NCI-H1417 treated with DMSO at 0.1 percent for 48 hours (cell line): ENCODE measurements around the gene EFCAB3.
"Not testable (repeated sequence)": the region's sequence is repeated elsewhere in the genome, so short reads cannot be mapped to it uniquely, and the experiment has no call there.

Source experiments
- DNase-seq: peaks from one replicate; lab custom pipeline; 2025; lab: John Stamatoyannopoulos, UW

The EFCAB3 gene

DNA sequence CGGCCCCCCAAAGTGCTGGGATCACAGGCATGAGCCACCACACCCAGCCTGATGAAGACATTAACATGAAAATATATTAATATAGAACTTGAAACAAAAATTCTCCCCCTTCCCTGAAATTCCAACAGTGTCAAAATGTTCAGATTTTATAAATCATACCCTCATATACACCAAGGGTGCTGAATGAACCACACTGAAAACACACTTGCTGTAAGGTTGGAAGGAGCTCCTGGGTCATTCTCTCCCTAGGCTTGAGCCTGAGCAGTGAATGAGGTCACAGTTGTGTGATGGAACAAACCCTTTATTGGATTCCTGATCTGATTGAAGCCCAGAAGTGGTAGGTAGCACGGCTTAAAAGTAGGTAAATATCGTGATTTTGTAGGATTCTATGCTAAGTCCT lies at the start of gene EFCAB3:
Gene EFCAB3, plus strand, starts transcription at position 301 of the 400 bp plus-strand sequence. CDS start 2,427 bp downstream, outside the sequence.
- no peak for DNase-seq

DNA sequence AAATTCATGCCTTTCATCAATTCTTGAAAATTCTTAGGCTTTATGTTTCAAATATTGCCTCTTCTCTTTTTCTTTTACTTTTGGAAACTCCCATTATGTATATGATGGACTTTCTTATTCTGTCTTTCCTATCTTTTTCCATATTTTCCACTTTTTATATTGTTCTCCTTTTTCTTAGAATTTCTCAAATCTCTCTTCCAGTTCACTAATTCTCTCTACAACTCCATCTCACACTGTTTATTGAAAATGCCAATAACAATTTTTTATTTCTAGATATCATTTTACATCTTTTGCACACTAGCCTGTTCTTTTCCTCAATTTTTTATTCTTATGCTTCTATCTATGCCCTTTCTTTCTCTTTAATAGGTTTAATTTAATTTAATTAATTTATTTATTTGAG lies 43.8 kb upstream of the EFCAB3 start:
- no peak for DNase-seq

DNA sequence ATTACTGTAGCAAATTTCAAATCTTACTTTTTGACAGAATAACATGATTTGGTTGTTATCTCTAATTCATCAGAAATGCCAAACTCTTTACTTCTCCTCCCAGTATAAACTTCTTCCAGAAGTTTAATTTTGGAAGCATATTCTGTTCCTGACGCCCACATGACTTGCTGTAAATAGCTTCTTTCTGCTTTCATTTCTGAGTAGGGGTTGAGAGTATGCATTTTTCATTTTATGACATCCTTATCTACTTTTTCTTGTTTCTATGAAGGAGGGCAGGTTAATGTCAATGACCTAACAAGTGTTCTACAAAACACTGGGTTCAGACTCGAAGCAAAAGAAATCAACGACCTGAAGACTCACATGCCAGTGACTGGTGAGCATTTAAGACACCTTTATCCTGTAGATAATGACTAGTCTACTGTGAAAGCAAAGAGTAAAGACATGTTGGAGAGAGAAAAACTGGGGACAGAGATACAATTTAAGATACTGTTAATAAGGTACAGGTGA lies 36.5 kb upstream of the EFCAB3 start:
- DNase-seq: no peak

DNA sequence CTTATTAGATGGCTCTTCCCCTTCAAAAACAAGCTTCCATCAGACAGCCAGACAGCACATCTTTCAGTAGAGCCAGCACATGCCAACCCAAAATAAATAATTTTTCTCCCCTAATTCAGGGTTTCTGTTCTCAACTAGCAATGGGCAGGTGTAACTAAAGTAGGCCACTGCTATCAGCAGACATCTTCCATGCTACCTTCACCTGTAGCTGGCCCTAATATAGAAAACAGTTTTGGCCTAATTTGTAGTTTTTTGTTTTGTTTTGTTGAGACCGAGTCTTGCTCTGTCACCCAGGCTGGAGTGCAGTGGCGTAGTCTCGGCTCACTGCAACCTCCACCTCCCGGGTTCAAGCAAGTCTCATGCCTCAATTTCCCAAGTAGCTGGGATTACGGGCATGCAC lies 29.2 kb upstream of the EFCAB3 start:
- DNase-seq: no peak

DNA sequence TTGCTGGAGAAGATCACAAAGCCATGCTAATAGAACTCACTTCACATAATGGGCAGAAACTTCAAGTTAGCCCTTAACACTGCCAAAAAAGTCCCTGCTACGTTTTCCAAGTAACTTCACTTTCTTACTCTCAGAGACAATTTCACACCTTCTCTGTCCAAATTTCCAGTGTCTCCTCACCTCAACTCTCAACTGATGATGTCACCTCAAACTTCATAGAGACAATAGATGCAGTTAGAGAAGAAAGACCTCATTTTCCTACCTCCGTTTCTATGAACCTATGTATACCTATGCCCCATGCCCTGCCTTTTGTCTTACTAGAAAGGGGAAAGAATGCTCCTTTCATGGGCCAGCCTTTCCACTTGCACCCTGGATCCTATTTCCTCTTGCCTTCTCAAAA lies 14.2 kb upstream of the EFCAB3 start:
- DNase-seq: no peak

DNA sequence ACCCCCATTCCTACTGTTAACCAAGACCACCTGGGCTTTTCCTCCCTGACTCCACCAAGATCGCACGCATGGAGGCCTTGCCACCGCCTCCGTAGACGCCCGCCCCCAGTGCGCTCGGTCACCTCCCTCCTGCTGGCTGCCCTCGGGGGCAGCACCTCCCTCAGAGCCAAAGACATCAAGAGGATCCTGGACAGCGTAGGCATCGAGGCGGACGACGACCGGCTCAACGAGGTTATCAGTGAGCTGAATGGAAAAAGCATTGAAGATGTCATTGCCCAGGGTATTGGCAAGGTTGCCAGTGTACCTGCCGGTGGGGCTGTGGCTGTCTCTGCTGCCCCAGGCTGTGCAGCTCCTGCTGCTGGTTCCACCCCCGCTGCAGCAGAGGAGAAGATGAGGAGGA lies 1.2 kb downstream of the EFCAB3 start:
- DNase-seq: no peak

DNA sequence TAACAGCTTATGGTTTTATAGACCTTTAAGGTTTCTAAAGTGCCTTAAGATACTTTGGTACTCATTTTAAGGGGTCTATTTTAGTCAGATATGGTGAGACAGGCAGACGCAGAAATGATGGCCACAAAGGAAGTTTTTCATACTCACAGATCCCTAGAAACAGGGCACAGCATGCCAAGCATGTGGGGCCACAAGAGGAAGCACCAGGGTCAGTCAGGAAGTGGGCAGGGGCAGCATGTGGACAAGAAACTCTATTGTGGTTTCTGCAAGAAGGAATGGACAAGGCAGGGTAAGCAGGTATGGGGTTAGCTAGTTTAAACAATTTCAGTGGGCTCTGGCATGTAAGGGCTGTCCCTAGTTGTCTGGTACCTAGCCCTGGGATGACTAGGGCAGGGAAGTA lies 8.5 kb downstream of the EFCAB3 start:
- DNase-seq: no peak

DNA sequence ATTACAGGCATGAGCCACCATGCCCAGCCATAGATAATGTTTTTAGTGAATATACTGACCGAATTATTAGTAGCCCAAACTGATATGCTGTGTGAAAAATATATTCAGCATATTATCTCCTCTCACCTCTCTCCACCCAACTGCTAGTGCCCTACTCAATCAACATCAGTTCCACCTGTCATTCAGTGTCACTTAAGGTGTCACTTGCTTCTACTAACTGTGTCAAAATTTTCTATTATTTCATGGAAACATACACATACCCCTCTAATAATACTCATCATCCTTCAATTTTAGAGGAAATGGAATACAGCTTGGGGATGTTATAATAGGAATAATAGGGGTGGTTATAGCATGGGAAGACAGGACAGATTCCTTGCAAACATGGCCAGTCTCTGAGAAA lies 12.6 kb downstream of the EFCAB3 start:
- no peak for DNase-seq

DNA sequence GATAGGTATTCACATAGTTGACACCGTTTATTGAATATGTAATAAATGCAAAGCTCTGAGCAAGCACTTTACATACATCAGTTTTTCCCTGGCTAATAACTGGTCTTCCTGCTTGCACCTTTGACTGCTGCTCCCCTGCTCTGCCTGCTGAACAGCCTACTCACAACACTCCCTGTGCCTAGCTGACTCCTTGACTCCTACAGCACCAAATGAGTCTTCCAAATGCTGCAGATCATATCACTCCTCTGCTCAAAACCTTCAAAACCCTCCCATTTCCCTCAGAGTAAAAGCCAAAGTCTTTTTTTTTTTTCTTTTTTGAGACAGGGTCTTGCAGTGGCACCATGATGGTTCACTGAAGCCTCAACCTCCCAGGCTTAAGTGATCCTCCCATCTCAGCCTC lies 18.5 kb downstream of the EFCAB3 start:
- no peak for DNase-seq

DNA sequence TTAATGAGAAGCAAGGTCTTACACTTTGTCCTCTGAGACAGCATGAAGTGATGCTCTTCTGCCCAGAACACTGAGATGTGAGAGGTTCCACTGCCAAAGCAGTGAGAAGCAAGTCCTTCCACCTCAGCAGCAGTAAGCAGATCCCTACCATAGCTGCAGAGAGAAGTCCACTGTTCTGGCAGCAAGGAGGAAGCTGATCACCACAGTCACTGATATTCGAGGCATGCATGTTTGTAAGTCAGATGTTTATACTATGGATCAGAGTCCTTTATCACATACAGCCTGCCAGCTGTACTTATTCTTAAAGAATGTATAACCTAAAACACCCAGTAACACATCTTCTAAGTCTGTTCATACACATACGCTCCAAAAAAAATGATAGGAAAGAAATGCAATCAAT lies 25.1 kb downstream of the EFCAB3 start:
- no peak for DNase-seq

DNA sequence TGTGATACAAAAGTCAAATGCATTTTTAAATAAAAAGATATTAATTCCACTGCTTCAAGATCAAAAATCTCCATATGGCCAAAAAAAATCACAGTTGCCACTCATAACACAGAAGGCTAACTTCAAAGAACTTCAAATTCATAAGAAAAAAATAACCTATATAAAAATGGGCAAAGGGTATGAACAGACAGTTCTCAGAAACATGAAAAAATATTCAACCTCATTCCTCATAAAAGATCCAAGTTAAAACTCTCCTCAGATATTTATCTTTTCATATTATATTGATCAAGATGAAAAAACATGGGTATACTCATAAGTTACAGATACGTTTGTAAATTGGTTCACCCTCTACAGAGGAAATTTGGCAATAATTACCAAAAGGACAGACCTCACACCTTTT lies 32.7 kb downstream of the EFCAB3 start:
- DNase-seq: not testable (repeated sequence)

DNA sequence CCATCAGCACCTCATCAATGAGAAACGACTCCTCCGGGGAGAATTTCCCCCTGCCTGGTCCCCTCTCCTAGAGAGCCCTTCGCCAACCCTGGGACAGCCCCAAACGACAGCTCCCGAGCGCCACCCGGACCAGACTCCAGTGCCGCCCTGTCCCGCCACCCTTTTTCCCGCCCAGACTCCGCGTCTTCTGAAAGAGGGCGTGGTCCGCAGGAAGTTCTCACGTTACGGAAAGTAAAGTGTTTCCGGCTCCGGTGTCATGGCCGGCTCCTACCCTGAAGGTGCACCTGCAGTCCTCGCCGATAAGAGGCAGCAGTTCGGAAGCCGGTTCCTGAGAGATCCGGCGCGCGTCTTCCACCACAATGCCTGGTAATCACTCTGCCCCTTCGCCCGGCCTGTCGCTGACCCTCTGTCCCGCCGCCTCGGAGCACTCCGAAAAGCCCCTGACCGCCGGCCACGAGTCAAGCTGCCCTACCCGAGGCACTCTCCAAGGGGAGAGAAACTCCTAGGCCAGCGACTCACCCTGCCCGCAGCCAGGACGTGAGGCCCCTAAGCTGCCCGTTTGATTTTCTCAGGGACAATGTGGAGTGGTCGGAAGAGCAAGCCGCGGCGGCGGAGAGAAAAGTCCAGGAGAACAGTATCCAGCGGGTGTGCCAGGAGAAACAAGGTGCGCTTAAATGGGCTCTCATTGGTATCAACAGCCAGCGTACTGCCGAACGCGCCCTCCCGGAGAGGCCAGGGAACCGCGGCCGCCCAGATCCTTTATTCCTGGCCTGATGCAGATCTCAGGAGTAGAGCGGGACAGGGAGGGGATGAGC lies 43.5 kb downstream of the EFCAB3 start, which contains the start of gene METTL2A:
Gene METTL2A, plus strand, starts transcription at position 251 of the 815 bp plus-strand sequence. Its CDS starts 6 bp downstream, at position 257.
- DNase-seq: peak; percentile 34

DNA sequence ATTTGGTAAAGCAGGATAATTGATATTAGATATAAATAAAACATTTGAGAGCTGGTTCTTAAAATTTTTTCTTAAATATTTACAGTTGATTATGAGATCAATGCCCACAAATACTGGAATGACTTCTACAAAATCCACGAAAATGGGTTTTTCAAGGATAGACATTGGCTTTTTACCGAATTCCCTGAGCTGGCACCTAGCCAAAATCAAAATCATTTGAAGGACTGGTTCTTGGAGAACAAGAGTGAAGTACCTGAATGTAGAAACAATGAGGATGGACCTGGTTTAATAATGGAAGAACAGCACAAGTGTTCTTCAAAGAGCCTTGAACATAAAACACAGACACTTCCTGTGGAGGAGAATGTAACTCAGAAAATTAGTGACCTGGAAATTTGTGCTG lies 45.9 kb downstream of the EFCAB3 start:
- DNase-seq: not testable (repeated sequence)

DNA sequence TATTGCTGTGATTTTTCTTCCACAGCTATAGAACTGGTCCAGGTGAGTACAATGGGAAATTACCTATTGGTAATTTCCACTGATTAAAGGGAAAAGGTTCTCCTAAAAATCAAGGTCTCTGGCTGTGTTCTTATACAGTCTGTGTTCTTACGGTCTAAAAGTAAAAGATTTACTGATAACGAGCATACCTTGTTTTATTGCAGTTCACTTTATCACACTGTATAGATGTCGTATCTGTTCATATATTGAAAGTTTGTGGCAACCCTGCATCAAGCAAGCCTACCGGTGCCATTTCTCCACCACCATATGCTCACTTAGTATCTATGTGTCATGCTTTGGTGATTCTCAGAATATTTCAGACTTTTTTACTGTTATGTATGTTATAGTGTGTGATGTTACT lies 54.9 kb downstream of the EFCAB3 start:
- not testable (repeated sequence) for DNase-seq

DNA sequence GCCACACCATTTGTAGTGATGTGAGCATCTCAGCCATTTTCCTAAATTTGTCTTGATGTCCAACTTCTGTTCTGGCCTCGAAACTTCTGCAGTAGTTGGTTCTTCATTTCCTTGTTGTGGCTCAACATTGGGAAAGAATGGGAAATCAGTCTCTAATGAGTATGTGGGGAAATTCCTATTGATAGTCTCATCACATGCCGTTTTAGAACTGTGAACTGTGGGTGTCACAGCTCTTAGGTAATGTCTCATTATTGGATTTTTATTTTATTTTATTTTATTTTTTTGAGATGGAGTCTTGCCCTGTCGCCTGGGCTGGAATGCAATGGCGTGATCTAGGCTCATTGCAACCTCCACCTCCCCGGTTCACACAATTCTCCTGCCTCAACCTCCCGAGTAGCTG lies 60.8 kb downstream of the EFCAB3 start:
- not testable (repeated sequence) for DNase-seq

DNA sequence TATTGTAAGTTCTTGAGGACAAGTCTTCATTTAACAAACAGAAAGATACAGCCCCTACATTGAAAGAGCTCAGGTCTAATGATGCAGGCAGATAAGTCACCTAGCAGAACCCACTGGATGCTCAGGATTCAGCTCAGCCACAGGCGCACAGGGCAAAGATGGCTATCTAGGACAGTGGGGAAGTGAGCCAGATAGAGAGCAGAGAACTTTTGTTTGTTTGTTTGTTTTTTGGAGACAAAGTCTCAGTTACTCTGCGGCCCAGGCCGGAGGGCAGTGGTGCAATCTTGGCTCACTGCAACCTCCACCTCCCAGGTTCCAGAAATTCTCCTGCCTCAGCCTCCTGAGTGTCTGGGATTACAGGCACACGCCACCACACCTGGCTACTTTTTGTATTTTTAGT lies 63.7 kb downstream of the EFCAB3 start:
- DNase-seq: no peak

DNA sequence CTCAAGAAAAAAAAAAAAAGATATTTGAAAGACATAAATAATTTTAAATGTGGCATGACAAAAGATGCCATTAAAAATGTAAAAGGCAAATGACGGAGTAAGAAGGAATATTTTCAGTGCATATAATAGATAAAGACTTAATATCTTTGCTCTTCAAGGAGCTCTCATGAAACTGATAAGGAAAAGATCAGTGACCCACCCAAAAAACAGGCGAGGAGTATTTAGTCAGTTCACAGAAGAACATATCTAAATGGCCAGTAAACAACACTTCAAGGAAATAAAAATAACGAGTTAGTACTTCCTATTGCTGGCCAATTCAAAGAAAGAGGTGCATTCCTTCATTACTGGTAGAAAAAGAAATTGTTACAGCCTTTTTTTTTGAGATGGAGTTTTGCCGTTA lies 65.4 kb downstream of the EFCAB3 start:
- DNase-seq: not testable (repeated sequence)

DNA sequence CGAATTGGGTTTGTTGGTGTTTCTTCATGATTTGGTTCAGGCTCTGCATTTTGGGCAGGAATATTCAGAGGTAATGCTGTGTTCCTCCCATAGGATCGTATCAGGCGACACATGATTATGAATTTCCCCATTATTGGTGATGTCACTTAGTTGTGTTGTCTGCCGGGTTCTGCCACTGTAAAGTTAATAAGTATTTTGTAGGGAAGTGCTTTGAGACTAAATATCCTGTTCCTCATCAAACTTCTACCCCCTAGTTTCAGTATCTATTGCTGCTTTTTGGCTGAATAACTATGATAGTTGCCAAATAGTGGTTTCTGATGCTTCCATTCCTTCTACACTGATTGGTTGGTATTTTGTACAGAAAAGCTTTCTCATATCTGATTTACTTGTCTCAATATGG lies 71.8 kb downstream of the EFCAB3 start:
- not testable (repeated sequence) for DNase-seq

DNA sequence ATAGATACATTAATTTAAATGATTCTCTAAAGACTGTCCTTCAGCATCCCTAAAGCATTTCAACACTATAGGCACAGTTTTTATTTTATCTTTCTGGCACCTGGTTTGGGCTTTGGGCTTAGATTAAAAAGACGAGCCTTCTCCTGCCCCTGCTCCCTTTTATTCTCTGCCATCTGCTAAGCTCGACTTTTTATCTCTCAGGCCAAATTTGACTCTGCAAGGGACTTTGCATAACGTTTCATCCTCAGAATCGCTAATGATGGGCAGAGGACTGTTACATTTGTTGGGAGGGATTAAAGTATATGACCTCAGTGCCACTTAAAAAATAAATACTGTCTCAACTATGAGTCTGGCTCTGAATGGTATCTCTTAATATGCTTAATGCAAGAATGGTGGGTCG lies 72.7 kb downstream of the EFCAB3 start:
- not testable (repeated sequence) for DNase-seq

DNA sequence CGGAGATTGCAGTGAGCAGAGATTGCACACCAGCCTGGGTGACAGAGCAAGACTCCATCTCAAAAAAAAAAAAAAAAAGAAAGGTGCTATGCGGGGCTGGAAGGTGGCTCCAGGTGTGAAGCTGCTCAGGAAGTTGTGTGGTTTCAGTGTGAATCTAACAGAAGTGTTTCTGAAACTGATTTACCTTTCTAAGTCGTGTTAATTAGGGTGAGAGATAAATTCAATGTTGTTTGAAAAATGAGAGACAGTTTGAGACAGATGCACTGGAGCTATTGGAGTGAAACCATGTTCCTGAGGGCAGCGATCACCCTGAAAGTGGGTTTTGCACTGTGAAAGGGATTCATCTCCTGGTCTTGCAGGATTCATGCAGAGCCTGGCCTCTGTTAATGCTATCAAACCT lies 73.3 kb downstream of the EFCAB3 start:
- DNase-seq: not testable (repeated sequence)

DNA sequence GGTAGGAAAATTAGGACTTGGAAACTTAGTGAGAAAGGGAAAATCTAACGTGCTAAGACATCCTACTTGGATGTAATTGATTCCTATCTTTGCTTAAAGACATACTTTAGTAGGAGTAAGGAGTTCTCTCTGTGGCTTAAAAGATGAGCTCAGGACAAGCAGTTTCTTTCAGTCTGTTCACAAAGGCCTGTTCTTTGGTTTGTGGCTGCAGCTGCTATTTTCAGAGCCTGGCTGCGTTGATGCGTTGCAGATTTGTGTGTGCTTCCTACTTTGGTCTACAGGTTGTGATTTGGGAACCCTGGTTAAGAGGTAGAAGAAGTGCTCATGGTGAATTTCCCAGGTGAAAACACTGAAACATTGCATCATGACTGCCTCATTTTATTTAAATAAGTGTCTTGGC lies 73.8 kb downstream of the EFCAB3 start:
- DNase-seq: not testable (repeated sequence)

DNA sequence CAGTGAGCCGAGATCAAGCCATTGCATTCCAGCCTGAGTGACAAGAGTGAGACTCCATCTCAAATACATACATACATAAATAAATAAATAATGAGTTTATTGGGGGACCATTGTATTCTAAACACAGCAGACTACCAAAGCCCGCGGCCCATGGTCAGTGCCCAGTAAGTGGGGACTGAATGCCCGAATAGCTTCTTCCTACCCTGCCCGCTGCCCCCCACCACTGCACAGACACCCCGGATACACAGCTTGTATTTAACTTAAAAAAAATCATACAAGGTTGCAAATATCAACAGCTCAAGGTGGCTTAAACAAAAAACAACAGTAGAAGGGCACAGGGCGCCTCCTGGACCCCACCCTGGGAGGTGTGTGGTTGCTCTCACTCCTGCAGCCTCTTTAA lies 75.7 kb downstream of the EFCAB3 start:
- no peak for DNase-seq

DNA sequence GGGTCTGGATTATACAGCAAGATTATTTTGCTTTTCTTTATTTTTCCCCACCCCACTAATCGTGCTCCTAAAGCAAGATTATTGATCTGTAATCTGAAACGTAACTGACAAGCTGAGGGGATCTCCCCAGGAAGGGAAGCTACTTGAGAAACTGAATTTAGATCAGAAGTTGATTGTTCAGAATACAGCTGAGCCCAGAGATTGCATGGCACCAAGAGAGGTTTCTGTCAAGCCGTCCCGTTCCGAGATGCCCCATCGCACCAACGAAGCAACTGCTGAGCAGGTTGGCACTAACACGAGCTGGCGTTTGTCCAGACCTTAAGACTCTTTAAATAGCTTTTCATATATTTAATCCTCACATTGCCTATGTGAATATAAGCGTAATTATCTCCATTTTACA lies 78.1 kb downstream of the EFCAB3 start:
- DNase-seq: not testable (repeated sequence)

DNA sequence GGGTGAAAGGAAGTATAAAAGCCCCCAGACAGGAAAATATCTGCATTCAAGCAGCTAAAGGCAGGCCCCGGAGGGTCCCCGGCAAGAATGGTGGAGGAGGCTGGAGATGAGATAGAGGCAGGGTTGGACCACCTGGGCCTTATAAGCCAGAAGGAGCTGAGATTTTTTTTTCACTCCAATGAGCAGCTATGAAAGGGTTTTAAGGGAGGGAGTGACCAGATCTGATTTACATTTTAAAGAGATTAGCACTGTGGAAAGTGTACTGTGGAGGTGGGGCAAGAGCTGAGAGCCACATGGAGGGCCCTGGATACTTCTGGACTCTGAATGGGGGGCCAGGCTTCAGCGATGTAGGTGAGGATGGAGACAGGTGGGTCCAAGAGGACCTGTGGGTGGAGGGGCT lies 84.1 kb downstream of the EFCAB3 start:
- not testable (repeated sequence) for DNase-seq
